ENCODE results near the gene SVIL. TPM values are rescaled to one million over a fixed set of nuclear protein-coding genes. Genes with fewer than 3 reads are reported as not detected.
"Not testable (repeated sequence)": the region's sequence is repeated elsewhere in the genome, so short reads cannot be mapped to it uniquely, and the experiment has no call there.

Gene SVIL
- total RNA-seq, 2 donors from 2014 or later = 92.9 to 524 TPM

DNA sequence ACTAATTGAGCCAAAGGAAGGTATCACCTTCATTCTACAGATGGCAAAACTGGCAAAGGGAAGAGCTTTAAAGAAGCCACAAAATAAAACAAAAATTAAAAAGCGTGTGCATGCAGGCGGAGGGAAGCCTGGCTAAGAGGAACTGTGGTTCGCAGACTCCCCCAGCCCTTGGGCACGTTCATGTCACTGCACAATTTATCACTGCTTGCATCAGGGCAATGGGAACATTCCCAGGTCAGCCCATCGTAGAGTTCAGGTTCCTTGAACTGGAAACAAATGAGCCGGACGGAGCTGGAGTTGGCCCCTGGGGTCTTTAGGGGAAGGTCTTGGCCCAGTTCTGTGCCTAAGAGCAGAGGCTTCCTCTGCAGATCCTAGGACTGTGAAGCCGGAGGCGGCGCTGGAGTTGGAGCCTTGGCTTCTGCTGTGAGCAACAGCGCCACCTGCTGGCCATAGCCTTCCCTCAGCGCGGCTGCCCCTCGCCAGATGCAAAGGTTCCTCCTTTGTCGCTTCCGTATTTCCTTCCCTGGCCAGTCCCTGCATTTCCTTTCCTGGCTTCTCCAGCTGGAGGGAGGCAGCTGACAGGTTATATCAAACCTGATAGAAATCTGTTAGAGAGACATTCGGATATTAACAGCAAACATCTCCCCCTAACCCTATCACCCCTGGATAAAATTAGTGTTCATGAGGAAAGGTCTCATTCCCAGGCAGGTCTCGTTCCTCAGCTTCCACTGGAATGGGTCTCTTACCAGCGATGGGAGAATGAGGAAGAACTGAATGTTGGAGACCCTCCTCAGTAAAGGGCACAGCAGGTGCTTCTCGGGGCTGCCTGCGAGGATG lies 185.8 kb downstream of the SVIL start:
- TF ChIP-seq, protein P1, sequence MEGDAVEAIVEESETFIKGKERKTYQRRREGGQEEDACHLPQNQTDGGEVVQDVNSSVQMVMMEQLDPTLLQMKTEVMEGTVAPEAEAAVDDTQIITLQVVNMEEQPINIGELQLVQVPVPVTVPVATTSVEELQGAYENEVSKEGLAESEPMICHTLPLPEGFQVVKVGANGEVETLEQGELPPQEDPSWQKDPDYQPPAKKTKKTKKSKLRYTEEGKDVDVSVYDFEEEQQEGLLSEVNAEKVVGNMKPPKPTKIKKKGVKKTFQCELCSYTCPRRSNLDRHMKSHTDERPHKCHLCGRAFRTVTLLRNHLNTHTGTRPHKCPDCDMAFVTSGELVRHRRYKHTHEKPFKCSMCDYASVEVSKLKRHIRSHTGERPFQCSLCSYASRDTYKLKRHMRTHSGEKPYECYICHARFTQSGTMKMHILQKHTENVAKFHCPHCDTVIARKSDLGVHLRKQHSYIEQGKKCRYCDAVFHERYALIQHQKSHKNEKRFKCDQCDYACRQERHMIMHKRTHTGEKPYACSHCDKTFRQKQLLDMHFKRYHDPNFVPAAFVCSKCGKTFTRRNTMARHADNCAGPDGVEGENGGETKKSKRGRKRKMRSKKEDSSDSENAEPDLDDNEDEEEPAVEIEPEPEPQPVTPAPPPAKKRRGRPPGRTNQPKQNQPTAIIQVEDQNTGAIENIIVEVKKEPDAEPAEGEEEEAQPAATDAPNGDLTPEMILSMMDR (IDR thresholded peaks at IDR 0.05) = peak; percentile 73 to 87 (median 84)
- intact Hi-C loops (cut with DNase I) = loop anchor here (5.0 kb wide), 1 partner anchor 62 kb away; no protein-coding TSS in a partner anchor
- H3K4me3 ChIP-seq; H3K27me3 ChIP-seq (replicated peaks; ENCODE audit: insufficient read depth); H3K4me1 ChIP-seq (replicated peaks); H3K27ac ChIP-seq; H3K9me3 ChIP-seq; H3K36me3 ChIP-seq: not testable (repeated sequence)
- WGBS = 28% methylated on average over 21 of the region's 21 CpGs
- peak; percentile 78 for DNase-seq (ENCODE audit: low spot score)

DNA sequence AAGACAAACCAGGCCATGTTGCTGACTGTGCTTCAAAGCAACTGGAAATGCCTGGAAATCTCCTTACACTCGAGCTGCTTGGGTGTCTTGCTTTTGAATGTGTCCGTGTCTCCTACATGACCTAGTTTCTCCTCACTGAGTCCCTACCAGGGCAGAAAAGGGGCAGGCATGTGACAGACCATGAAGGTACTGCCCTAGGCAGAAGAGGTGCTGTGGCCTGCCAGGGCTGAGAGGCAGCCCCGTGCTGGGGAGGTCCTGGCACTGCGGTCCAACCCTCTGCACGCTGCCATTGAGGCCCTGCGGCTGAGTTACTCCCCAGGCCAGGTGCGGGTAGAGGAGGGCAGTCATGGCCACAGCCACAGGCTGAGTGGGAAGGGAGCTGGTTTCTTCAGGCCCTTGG lies 186.6 kb downstream of the SVIL start:
- H3K4me1 ChIP-seq (replicated peaks) = no peaks in the 10 kb centered on the region
- no peak overlapping the region for H3K27ac ChIP-seq
- TF ChIP-seq POLR2AphosphoS5 (IDR thresholded peaks at IDR 0.05) (no peak), POLR2A (IDR thresholded peaks at IDR 0.05) (no peak)
- TF ChIP-seq, protein P1 (IDR thresholded peaks at IDR 0.05) = no peak
- WGBS = 76% methylated on average over 7 of the region's 7 CpGs
- no peak overlapping the region for H3K4me3 ChIP-seq
- no peak for DNase-seq (ENCODE audit: low spot score)
- intact Hi-C loops (cut with DNase I) = loop anchor here (5.0 kb wide), 1 partner anchor 61 kb away; no protein-coding TSS in a partner anchor
- no peaks in the 10 kb centered on the region for H3K27me3 ChIP-seq (replicated peaks; ENCODE audit: insufficient read depth)
- no peaks in the 10 kb centered on the region for H3K36me3 ChIP-seq
- H3K9me3 ChIP-seq = no peaks in the 10 kb centered on the region

DNA sequence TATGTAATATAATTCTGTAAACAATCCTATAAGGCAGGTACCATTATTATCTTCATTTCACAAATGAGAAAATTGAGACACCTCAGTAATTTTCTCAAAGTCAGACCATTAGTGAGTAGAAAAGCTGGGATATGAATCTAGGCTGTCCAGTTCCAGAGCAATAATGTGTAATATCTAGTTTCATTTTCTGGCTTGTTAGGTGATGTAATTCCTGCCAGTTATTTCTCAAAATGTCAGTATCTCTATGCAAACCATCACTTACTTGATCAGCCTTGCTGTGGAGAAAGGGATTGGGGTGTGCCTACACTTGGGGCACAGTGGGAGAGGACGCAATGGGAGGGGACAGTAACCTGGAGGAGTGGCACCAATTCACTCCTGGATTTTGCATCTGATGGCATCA lies 188.4 kb downstream of the SVIL start:
- H3K9me3 ChIP-seq = no peaks in the 10 kb centered on the region
- no peak for TF ChIP-seq POLR2AphosphoS5 (IDR thresholded peaks at IDR 0.05)
- TF ChIP-seq, protein P1 (IDR thresholded peaks at IDR 0.05) = no peak
- no peak for DNase-seq (ENCODE audit: low spot score)
- H3K4me3 ChIP-seq = no peak overlapping the region
- no peaks in the 10 kb centered on the region for H3K27me3 ChIP-seq (replicated peaks; ENCODE audit: insufficient read depth)
- no peaks in the 10 kb centered on the region for H3K4me1 ChIP-seq (replicated peaks)
- H3K27ac ChIP-seq = no peak overlapping the region
- intact Hi-C loops (cut with DNase I) = loop anchor here (5.0 kb wide), 1 partner anchor 59 kb away; no protein-coding TSS in a partner anchor
- H3K36me3 ChIP-seq = no peaks in the 10 kb centered on the region
- 95% methylated on average over 1 of the region's 1 CpG for WGBS

DNA sequence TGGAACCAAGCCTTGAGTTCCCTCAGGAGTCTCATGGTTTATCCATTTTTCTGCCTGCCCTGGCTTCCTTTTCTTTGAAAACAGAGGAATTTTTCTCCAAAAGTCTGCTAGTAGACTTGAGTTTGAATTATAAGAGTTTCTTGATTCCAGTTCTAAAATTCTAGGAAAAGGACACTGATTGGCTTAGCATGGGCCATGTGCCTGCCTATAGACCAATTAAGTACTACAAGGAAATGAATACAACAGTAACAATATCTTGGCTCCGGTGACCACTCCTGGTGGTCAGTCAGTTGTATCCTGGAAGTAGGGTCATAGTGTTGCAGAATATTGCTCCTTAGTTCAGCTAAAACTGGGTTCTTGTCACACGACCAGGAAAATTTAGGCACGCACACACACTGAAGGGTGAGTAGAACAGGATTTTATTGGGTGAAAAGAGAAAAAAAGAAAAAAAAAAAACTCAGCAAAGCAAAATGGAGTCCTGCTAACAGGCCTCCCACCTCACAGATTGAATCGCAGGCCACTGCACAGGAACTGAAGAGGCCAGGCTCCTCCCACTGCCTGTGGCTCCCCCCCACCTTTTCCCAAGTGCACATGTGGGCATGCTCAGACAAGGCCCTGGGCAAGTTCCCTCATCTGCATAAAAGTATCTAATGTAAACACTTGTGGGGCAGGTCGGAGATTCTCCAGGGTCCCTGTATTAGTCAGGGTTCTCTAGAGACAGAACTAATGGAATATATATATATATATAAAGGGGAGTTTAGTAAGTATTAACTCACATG lies 190.8 kb downstream of the SVIL start:
- intact Hi-C loops (cut with DNase I) = no loop called here
- WGBS = 91% methylated on average over 5 of the region's 5 CpGs

More for the DNA sequence above, 190.8 kb downstream of the SVIL start:
- DNase-seq (ENCODE audit: low spot score) = no peak
- Histone ChIP-seq H3K9me3 (no peaks in the 10 kb centered on the region), H3K27me3 (replicated peaks; ENCODE audit: insufficient read depth) (no peaks in the 10 kb centered on the region), H3K36me3 (no peaks in the 10 kb centered on the region), H3K27ac (no peak overlapping the region), H3K4me3 (no peak overlapping the region), H3K4me1 (replicated peaks) (no peaks in the 10 kb centered on the region)
- TF ChIP-seq POLR2A (IDR thresholded peaks at IDR 0.05) = no peak
- TF ChIP-seq POLR2AphosphoS5 (IDR thresholded peaks at IDR 0.05) = no peak
- TF ChIP-seq, protein P1 (IDR thresholded peaks at IDR 0.05) = no peak
